C4-2B (cell line): ENCODE data around the gene CIRBP.

ENCODE experiments used
- CTCF ChIP-seq: fragments of 450-650 bp; conservative IDR thresholded peaks from 2 replicates; pipeline ENCODE4 v1.5.1; 2017; ENCODE audit warnings: mild to moderate bottlenecking
- ZFX ChIP-seq: fragments of 450-650 bp; IDR thresholded peaks from 2 replicates; pipeline ENCODE4 v1.6.1; 2017

GRCh38 chr19:1289686-1290025 is 20.5 kb downstream of the CIRBP start:
- TF ChIP-seq CTCF (no peak), ZFX (no peak)
